ENCODE results near the gene DEPDC4. TPM values are rescaled to one million over a fixed set of nuclear protein-coding genes. Genes with fewer than 3 reads are reported as not detected.
"Not testable (repeated sequence)": the region's sequence is repeated elsewhere in the genome, so short reads cannot be mapped to it uniquely, and the experiment has no call there.

The DEPDC4 gene
- total RNA-seq, 1 experiment from 2014 or later, result 3.2 TPM

GRCh38 chr12:100295764-100296555 lies 29.1 kb upstream of the DEPDC4 start:
- Histone ChIP-seq H3K23me2 (ENCODE audit: insufficient read length, low read depth, low read length, poor library complexity, severe bottlenecking) (no peaks in the 10 kb centered on the region), H3K27ac (ENCODE audit: insufficient read length, low read depth, low read length) (no peak overlapping the region), H3K79me2 (ENCODE audit: insufficient read depth, low read length) (no peaks in the 10 kb centered on the region), H2BK12ac (ENCODE audit: insufficient read length, low read depth, low read length) (no peak overlapping the region), H3K14ac (ENCODE audit: insufficient read depth, low read length) (no peak overlapping the region), H3K4ac (ENCODE audit: low read depth, low read length) (no peak overlapping the region), H4K8ac (replicated peaks; ENCODE audit: insufficient read length, low read depth, low read length) (no peak overlapping the region), H2AK5ac (ENCODE audit: insufficient read length, low read length) (no peak overlapping the region), H3K56ac (ENCODE audit: insufficient read length, low read depth, low read length) (no peak overlapping the region), H3K27me3 (ENCODE audit: insufficient read depth, low read length) (no peaks in the 10 kb centered on the region), H2BK120ac (ENCODE audit: low read depth, low read length, poor library complexity, severe bottlenecking) (no peak overlapping the region), H3T11ph (ENCODE audit: low read length) (no peak overlapping the region), H3K4me1 (ENCODE audit: insufficient read depth, low read length) (no peaks in the 10 kb centered on the region), H2BK20ac (ENCODE audit: low read depth, low read length, poor library complexity, severe bottlenecking) (no peak overlapping the region), H2BK15ac (ENCODE audit: low read depth, low read length) (no peak overlapping the region), H4K5ac (ENCODE audit: insufficient read length, low read depth, low read length) (no peak overlapping the region), H3K9me3 (ENCODE audit: control insufficient read depth, low read depth, low read length) (no peaks in the 10 kb centered on the region), H3K18ac (ENCODE audit: insufficient read length, low read depth, low read length) (no peak overlapping the region), H3K79me1 (ENCODE audit: insufficient read depth, low read depth, low read length, poor library complexity, severe bottlenecking) (no peaks in the 10 kb centered on the region), H2BK5ac (ENCODE audit: insufficient read length, low read length) (no peak overlapping the region), H4K91ac (ENCODE audit: insufficient read length, low read depth, low read length) (no peak overlapping the region), H3K9ac (ENCODE audit: extremely low read depth, insufficient read length, low read length) (no peak overlapping the region), H3K4me2 (ENCODE audit: insufficient read depth, insufficient read length, low read length) (no peak overlapping the region), H4K20me1 (ENCODE audit: control insufficient read depth, insufficient read depth, insufficient read length) (no peaks in the 10 kb centered on the region), H2AFZ (ENCODE audit: low read length) (no peak overlapping the region), H3K23ac (ENCODE audit: insufficient read length, low read depth, low read length) (no peak overlapping the region)
- H3K4me1 Mint-ChIP-seq, result no peaks in the 10 kb centered on the region
- no peak for DNase-seq
- TF ChIP-seq CTCF (conservative IDR thresholded peaks at IDR 0.05), result no peak
- H3K4me3 Mint-ChIP-seq, result no peak overlapping the region
- no peaks in the 10 kb centered on the region for H3K27me3 Mint-ChIP-seq (ENCODE audit: low read depth)
- H3K9me3 Mint-ChIP-seq, result peaks cover 7 to 13% of the 10 kb centered on the region in 2 experiments
- no CpG with 5 or more reads among the region's 4 CpGs for WGBS (ENCODE audit: extremely low coverage, insufficient read length, low lambda C conversion rate)
- peaks cover 44 to 58% (median 45%) of the 10 kb centered on the region in 3 experiments for H3K36me3 Mint-ChIP-seq (ENCODE audit: insufficient read depth in 1 of 3, low read depth in 3 of 3)
- H3K27ac Mint-ChIP-seq, result no peak overlapping the region

DNA sequence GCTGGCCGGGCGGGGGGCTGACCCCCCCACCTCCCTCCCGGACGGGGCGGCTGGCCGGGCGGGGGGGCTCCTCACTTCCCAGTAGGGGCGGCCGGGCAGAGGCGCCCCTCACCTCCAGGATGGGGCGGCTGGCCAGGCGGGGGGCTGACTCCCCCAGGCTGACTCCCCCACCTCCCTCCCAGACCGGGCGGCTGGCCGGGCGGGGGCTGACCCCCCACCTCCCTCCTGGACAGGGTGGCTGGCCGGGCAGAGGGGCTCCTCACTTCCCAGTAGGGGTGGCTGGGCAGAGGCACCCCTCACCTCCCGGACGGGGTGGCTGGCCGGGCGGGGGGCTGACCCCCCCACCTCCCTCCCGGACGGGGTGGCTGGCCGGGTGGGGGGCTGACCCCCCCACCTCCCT lies 27.5 kb upstream of the DEPDC4 start:
- H4K20me1 ChIP-seq (ENCODE audit: control insufficient read depth, insufficient read depth, insufficient read length); H3K23ac ChIP-seq (ENCODE audit: insufficient read length, low read depth, low read length); DNase-seq; H3K9me3 Mint-ChIP-seq; H2AK5ac ChIP-seq (ENCODE audit: insufficient read length, low read length); H4K5ac ChIP-seq (ENCODE audit: insufficient read length, low read depth, low read length); H3K4me1 Mint-ChIP-seq; H3K4me1 ChIP-seq (ENCODE audit: insufficient read depth, low read length); H2AFZ ChIP-seq (ENCODE audit: low read length); H4K91ac ChIP-seq (ENCODE audit: insufficient read length, low read depth, low read length); H4K8ac ChIP-seq (replicated peaks; ENCODE audit: insufficient read length, low read depth, low read length); H3K4me3 Mint-ChIP-seq; H3K23me2 ChIP-seq (ENCODE audit: insufficient read length, low read depth, low read length, poor library complexity, severe bottlenecking); H3K4ac ChIP-seq (ENCODE audit: low read depth, low read length); H3K9ac ChIP-seq (ENCODE audit: extremely low read depth, insufficient read length, low read length); H2BK20ac ChIP-seq (ENCODE audit: low read depth, low read length, poor library complexity, severe bottlenecking); H3K18ac ChIP-seq (ENCODE audit: insufficient read length, low read depth, low read length); H3K27me3 ChIP-seq (ENCODE audit: insufficient read depth, low read length); H3T11ph ChIP-seq (ENCODE audit: low read length); H3K79me2 ChIP-seq (ENCODE audit: insufficient read depth, low read length); H3K4me2 ChIP-seq (ENCODE audit: insufficient read depth, insufficient read length, low read length); H3K56ac ChIP-seq (ENCODE audit: insufficient read length, low read depth, low read length); H2BK120ac ChIP-seq (ENCODE audit: low read depth, low read length, poor library complexity, severe bottlenecking); H3K27ac ChIP-seq (ENCODE audit: insufficient read length, low read depth, low read length); H2BK15ac ChIP-seq (ENCODE audit: low read depth, low read length); H2BK5ac ChIP-seq (ENCODE audit: insufficient read length, low read length); H3K27me3 Mint-ChIP-seq (ENCODE audit: low read depth); H3K9me3 ChIP-seq (ENCODE audit: control insufficient read depth, low read depth, low read length); H3K14ac ChIP-seq (ENCODE audit: insufficient read depth, low read length); H3K79me1 ChIP-seq (ENCODE audit: insufficient read depth, low read depth, low read length, poor library complexity, severe bottlenecking); H3K27ac Mint-ChIP-seq; H2BK12ac ChIP-seq (ENCODE audit: insufficient read length, low read depth, low read length): not testable (repeated sequence)
- WGBS (ENCODE audit: extremely low coverage, insufficient read length, low lambda C conversion rate), result no CpG with 5 or more reads among the region's 24 CpGs
- H3K36me3 Mint-ChIP-seq (ENCODE audit: insufficient read depth in 1 of 3, low read depth in 3 of 3), result peaks cover 32 to 44% (median 34%) of the 10 kb centered on the region in 3 experiments

Data from H9 (cell line).